ENCODE measurements around the gene FGD2.

The FGD2 gene

DNA sequence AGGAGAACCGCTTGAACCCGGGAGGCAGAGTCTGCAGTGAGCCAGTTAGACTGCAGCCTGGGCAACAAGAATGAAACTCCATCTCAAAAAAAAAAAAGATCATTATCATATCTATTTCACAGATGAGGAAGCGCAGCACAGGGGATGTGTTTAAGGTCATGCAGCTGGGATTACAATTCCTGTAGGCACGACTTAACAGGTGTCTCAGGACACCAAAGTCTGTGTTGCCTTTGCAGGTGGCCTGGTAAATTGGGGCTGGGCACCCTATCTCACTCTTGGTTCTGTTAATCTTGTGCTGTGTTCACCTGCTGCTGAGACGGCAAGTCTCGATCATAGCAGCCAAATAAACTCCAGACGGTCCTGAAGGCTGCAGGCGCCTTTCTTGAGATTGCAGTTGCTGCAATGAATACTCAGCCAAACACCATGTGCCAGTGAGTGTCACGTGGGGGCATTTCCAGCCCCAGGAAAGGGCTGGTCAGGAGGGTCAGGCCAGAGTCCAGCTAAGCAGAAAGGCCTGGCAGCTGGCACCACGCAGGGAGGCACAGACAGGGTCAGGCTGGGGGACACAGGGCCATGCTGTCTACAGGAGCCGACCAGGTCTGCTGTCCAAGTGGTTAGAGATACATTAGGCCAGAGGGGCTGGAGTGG lies 55.8 kb downstream of the FGD2 start:
- no peak for DNase-seq

DNA sequence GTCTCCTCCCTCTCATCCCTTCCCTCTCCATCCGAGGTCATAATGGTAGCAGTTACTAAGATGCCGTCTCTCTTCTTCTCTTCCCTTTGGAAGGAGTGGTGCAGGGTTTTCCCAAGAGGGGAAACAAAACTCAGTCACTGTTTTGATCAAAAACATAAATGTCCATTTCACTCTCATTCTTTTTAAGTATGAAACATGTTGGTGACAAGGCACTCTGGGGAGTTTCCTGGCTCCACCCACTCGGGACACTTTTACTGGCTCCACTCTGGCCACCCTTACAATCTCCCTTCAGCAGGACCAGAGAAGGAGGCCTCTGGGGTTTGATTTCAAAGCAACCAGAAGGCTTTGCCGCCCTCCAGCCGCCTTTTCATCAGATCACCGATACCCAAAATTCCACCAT lies 57.0 kb downstream of the FGD2 start:
- DNase-seq: no peak

- DNase-seq: no peak
Observed at GRCh38 chr6:37068356-37069270, 63.2 kb downstream of the FGD2 start.

DNA sequence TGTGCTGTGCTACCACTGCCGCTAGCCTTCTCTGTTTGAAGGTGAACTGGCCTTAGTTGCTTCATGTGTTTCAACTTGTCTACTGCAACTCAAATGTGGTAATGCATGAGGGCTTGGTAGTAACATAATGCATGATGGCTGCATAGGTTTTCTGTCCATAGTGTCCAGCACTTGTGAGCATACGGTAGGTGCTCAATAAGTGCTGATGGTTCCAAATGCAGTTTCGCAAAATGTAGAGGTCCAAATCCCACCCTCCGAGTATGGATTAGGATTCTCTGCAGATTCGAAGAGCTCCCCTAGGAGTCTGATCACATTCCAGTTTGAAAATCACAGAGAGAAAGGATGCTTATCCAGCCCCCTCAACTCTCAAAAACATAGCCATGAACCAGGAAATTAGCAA lies 64.2 kb downstream of the FGD2 start:
- DNase-seq: no peak

DNA sequence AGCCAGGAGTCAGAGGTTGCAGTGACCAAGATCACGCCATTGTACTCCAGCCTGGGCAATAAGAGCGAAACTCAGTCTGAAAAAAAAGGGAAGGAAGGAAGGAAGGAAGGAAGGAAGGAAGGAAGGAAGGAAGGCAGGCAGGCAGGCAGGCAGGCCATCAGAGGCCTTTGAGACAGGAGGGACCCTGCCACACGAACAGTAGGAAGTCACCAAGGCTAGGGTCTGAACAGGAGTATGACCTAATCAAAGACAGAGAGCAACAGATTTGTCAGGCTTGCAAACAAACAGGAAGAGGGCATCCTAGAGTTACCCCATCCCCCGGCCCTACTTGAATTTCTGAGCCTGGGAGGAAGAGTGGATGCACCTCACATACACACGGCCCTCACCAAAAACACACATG lies 67.1 kb downstream of the FGD2 start:
- DNase-seq: no peak

GRCh38 chr6:37074053-37074827 lies 68.8 kb downstream of the FGD2 start:
- no peak for DNase-seq

DNA sequence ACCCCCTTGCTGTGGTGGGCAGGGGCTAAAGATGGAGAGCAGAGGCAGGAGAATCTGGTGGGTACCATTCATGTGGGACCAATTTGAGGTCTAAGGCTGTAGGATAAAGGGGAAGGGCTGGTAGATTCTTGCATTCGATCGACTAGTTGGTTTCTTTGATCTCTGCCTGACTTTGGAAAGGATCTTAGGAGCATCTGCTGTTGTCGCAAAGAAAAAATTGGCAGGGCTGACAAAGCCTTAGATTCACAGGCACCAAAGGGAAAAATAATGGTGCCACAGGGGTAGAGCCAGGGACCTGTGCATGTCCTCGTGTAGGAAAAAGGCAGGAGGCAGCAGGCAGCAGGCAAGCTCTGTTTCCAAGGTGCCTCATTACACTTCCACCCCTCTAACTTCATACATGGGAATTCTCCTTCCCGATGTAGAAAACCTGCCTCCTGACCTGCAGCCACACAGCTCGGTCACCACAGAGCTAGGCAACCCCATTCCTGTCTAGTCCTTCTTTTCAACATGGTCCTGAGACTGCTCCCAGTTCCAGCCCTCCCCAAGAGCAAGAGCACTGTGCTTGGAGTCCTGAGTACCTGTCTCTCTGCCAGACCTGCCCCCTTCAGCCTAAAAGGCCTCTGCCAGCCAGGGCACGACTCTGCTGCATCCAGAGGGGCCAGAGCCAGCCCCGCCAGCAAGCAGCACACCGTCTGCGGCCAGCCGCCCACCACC lies 71.9 kb downstream of the FGD2 start:
- no peak for DNase-seq

GRCh38 chr6:37077905-37078296 lies 72.4 kb downstream of the FGD2 start:
- peak; percentile 88 for DNase-seq

Data from EL (cell line).